Embryonic facial prominence (tissue), 1 donor: ENCODE measurements around the gene ACOX3.
A peak's percentile ranks its signal among the peaks of the same experiment; 100 is the strongest.
"Not testable (repeated sequence)": the region's sequence is repeated elsewhere in the genome, so short reads cannot be mapped to it uniquely, and the experiment has no call there.

Experiments used
- DNase-seq: peaks from one replicate; pipeline ENCODE4 v3.0.0-alpha.2; 2016; ENCODE audit errors: extremely low spot score

Gene ACOX3

DNA sequence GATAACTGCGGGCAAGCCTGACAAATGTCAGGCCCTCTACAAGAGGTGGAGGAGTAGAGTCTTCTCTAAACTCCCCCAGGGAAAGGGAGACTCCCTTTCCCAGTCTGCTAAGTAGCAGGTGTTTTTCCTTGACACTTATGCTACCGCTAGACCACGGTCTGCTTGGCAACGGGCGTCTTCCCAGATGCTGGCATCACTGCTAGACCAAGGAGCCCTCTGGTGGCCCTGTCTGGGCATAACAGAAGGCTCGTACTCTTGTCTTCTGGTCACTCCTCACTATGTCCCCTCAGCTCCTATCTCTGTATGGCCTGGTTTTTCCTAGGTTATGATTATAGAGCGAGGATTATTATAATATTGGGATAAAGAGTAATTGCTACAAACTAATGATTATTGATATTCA lies 33.6 kb downstream of the ACOX3 start:
- DNase-seq, result not testable (repeated sequence)

DNA sequence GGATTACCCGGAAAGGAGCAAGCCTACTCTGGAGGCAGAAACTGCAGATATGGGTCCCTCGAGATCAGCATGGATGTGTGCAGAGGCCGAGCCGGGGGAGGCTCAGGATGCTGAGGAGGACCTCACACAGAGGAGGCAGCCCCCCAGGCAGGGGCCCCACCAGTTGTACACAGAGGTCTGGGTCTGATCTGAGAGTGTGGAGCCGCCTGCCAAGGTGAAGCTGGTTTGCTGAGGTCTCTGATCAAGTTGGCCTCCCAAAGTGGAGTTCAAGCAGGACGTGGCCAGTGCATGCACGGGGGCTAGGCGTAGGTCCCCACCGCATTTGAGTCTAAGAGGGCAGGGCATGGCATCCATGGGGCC lies 35.0 kb downstream of the ACOX3 start:
- no peak for DNase-seq

DNA sequence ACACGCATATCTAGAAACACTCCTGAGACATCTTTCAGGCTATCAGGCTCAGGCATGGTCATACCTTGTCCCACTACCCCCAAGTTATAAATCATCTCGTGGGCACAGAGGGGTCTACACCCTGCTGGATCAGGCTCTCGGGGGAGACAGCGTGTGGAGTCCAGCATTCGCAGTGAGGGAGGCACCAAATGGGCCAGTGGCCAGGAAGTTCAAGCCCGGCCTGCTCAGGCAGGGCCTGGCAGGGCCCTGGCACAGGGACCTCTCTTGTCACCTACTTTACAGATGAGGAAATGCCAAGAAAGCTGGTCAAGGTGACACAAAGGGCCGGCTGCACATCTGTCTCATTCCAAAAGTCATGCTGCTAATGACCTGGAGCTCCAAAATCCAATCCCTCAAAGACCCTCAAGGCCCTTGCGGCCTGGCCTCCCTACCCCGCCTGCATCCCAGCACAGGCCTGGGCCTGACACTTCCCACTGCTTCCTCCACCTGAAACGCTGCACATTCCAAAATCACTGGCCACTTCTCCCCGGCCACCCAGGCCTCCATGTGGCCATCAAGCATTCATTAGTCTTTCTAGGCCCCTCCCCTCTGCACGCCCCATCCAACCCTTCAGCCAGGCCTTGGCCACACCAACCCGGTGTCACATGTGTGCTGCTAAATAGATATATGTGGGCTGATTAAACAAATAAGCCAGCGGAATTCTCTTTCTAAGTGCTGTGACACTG lies 35.6 kb downstream of the ACOX3 start:
- DNase-seq, result no peak

DNA sequence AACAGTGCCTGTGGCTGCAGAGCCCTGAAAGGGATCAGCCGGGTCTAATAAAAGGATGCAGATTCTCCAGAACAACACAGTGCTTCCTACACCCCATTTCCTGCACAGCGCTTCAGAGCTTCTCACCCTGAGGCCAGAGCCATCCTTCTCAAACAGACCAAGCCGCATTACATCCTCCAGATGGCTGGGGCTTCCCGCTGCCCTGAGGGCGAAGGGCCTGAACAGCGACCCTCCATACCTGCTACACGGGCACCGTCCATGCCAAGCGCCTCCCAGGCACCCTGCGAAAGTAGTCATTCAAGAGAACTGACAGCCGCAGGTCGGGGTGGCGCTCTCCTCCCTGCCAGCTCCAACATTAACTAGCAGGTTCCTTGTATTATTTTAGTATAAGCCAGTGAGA lies 36.5 kb downstream of the ACOX3 start:
- no peak for DNase-seq

DNA sequence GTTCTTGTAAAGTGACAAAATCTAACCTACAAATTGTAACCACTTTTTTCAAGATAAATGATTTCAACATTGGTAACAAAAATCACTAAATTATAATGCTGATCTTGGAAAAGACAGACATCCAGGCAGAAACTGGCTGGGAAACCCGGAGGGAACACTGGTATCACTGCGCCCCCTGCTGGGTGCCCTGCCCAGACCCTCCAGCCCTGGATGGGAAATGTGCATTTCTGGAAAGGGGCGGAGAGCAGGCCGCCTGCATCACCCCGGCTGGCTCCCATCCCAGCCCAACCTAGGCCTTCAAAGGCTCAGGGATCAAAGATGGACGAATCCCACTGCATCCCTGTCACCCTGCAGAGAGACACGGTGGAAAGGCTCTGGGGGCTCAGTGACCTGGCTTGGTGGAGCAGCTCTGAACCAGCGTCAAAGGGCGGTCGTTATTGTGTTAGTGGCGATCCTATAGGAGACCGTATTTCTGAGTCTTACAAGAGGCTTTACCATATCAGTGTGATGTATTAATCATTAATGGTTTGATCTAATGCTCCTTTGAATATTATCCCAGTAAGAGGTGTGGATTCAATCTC lies 37.3 kb downstream of the ACOX3 start:
- no peak for DNase-seq

DNA sequence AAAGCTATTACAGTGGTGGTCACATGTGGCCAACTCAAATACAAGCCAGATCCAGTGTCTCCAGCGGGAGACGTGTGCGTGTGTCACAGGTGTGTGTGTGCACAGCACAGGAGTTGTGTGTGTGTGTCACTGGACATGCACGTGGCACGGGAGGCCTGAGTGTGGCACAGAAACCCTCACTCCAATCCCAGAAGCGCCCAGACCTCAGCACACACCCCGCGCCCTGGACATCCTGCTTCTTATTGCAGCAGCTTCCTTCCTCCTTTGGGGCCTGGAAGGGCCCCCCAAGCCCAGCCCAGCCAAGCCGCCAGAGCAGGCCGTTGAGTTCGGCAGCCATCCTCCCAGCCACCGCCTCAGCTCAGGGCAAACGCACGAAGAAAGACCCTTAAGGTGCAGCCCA lies 37.9 kb downstream of the ACOX3 start:
- DNase-seq, result no peak

DNA sequence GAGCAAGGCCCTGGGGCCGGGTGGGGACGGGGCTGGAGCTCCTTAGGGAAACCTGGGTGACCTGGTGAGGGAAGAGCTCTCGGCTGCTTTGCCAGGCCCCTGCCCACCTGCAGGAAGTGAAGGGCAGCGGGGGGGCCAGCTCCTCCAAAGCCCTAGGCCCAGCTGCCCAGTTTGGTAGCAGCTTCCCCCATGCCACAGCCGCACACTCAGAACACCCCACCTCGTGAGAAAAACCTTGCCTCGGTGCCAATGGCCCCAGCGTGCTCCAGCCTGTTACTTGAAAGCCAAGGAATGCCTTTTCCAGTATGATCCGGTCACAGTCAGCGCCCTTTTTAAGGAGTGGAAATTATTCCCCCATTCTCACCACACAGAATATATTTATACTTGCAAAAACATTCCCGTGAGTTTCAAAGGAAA lies 38.3 kb downstream of the ACOX3 start:
- DNase-seq, result no peak

DNA sequence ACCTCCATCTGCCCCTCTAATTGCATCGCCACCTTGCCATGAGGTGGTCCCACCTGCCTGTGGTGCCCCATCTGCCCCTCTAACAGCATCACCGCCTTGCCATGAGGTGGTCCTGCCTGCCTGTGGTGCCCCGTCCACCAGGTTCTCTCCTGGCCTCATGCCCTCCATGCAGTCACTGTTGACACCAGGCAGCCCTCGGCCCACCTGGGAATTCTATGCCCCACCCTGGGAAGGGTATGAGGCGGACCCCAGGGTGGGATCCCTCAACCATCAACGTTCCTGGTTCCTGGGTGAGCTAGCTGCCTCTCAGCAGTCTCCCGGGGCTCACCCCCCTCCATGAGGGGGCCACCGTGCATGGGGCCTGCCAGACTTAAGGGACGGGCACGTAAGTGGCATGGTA lies 38.9 kb downstream of the ACOX3 start:
- no peak for DNase-seq

DNA sequence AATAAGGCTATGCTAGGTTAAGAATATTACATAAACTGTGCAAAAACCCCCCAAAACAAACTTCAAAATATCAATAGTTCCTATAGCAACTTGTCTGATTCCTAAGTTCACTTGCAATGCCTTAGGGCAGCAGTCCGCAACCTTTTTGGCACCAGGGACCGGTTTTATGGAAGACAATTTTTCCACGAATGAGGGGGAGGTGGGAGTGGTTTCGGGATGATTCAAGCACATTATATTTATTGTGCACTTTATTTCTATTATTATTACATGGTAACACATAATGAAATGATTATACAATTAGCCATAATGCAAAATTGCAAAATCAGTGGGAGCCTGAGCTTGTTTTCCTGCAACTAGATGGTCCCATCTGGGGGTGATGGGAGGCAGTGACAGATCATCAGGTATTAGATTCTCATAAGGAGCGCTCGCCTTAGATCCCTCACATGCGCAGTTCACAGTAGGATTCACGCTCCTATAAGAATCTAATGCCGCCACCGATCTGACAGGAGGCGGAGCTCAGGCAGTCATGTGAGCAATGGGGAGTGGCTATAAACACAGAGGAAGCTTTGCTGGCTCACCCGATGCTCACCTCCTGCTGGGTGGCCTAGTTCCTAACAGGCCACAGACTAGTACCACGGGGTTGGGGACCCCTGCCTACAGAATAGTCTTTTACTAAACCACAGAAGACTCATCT lies 39.7 kb downstream of the ACOX3 start:
- DNase-seq, result no peak

DNA sequence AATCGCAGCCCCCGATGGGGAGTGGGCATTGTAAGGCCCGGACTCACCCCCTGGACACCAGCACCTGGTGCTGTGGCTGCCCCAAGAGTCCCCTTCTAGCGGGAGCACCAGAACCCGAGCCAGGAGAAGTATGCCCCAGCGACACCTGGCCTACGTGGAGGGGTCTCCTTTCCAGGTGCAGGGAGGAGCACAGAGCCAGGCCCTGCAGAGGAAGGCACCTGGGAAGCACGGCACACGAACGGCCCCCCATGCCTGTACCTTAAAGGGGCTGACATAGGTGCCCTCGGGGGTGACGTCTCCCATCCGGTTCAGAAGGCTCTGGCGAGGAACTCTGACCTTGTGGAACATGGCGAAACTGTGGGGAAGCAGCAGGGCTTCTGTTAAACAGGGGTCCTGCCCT lies 41.2 kb downstream of the ACOX3 start:
- DNase-seq, result no peak

DNA sequence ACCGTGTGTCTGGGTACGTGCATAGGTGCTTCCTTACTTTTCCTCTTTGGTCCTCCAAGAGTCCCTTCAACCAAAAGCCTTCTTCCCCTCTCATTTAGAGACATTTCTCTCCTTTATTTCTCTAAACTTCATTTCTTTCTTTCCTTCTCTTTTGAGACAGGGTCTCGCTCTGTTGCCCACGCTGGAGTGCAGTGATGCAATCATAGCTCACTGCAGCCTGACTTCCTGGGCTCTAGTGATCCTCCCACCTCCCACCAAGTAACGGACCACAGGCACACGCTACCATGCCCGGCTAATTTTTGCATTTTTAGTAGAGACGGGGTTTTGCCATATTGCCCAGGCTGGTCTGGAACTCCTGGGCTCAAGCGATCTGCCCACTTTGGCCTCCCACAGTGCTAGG lies 42.2 kb downstream of the ACOX3 start:
- no peak for DNase-seq

DNA sequence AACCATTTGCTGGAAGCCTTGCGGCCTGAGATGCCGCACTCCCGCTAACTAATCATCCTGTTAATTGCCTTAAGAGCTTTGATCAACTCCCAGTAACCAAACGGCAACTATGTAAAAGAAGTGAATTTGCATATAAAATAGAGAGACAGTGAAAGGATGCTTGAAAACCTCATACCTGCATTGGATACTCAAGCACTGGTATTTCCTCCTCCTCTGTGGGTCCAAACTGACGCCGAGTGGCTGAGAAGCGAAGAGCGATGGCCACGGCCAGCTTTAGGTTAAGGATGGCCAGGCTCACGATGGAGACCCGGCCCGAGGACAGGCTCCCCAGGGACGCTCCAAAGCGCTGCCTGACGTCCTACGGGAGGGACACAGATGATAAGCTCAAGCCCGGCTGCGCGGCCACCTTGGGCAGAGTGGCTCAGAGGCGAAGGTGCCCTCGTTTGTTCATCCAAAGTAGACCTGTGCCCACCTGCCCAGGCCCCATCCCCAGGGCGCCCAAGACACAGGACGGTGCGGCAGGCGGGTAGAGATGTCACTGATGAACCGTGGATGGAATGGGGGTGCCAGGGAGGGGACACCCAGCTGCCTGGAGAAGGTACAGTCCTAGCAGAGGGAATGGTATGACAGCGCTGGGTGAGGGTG lies 43.6 kb downstream of the ACOX3 start:
- DNase-seq, result no peak

DNA sequence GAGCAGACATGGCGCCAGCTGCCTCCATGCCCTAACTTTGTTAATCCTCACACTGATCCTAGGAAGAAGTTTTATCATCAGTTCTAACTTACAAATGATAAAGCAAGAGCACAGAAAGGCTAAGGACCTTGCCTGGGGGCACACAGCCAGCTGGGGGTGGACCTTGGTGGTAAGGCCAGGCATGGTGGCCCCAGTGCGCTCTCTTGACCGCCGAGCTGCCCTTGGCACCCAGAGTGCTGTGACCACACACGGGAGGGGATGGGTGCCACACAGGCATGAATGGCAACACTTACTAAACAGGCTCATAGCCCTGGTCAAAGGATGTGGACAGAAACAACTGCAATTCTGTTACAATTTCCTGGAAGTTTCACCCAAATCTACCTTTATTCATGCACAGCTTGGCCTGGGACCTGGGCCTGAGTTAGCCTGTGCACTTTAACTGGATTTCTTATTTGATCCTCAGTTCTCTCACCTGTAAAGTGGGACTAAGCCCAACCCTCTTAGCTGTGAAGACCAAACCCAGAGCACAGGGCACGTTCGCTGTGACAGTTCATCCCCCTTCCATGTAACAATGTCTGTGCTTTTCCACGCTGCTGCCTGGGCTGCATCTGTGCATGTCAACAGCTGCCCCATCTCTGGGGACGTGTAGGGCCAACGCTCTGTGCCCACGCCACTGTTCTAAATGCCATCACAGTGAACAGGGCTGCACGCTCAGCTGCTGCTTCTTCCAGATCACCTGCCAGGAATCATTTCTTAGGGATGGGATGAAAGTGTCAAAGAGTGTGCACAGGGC lies 44.8 kb downstream of the ACOX3 start:
- DNase-seq, result no peak

DNA sequence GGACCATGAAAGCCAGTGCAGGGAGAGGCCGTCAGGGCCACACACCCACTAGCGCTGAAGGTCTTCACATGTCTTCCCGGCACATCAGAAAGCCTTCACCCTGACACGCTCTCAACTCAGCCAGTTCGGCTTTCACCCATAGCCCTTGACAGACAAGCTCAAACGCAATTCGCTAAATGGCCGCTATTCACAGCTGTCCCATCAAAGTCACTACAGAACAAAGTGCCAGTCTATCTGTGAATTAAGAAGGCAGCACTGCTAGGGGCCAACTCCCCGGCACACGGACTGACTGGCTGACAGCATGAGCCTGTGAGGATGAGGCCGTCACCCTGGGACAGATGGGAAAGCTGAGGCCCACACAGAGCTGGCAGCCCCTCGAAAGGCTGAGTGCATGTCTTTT lies 45.7 kb downstream of the ACOX3 start:
- DNase-seq, result no peak

DNA sequence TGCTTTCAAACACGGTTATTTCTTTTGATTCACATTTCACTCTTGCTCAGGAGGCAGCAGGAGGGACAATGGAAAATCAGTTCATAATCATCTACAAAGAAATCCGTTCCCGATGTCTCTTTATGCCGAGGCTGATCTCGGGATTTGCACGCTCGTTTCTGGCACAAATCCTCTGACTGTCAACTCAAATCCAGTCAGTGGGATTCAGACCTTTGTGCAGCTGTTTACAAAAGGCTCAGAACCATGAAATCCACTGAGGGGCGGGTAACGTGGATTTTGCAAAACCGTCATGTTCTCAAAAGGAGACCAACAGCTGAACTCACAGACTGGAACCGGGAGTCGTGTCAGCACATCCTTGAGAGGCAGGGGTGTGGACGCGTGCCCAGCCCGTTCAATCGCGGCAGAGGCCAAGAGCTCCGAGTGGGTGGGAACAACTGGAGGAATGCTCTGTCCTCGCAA lies 46.4 kb downstream of the ACOX3 start:
- DNase-seq, result peak; percentile 24

DNA sequence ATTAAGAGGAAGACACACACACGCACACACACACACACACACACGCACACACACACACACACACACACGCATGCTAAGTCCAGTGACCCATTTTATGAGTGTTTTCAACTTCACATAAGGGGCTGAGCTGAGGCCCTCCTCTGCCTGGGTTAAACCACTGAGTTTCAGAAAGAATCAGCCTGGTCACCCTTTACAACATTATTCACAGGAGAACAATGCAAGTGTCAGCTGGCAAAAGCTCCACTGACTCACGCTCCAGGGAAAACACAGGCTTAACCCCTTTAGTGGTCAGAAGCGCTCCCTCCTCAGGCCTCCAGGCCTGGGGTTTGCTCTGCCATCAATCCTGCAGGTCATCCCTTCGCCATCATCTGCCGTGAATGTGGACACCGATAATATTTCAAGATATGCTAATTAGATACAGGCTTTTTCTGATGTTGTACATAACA lies 46.9 kb downstream of the ACOX3 start:
- DNase-seq, result no peak

DNA sequence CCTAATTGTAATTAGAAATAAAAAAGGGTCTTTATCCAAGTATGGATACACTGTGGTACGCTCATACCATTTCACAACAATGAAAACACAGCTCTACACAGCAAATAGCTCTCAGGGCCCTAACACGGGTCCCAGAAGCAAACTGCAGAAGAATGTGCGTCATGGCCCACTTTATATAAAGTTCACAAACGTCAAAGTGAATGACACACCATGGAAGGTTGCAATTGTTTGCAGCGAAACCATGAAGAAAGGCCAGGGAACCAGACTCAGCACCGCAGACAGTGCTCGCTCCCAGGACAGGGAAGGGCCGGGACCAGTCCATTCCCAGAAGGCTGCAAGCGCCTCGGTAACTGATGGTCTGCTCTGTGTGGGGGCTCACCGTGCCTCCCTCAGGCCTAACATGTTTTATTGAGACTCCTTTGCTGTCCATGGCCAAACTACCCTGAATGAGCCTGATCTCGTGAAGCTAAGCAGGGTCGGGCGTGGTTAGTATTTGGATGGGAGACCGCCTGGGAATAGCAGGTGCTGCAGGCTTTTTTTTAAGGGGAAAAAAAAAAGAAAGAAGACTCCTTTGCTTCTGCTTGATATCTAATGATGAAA lies 47.8 kb downstream of the ACOX3 start:
- DNase-seq, result no peak

DNA sequence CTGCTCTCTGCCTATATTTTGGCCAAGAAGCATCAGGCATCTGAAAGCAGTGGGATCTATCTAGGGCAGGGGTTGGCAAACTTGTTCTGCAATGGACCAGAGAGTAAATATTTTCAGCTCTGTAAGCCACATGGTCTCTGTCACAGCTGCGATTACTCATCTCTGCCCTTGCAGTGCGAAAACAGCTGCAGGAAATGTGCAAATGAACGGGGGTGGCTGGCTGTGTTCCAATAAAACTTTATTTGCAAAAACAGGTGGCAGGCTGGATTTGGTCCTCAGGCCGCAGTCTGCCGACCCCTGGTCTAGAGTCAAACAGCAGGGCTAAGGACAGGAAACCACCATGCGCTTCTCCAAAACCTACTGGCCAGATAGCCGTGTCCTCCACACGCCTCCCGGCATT lies 48.6 kb downstream of the ACOX3 start:
- DNase-seq, result no peak

DNA sequence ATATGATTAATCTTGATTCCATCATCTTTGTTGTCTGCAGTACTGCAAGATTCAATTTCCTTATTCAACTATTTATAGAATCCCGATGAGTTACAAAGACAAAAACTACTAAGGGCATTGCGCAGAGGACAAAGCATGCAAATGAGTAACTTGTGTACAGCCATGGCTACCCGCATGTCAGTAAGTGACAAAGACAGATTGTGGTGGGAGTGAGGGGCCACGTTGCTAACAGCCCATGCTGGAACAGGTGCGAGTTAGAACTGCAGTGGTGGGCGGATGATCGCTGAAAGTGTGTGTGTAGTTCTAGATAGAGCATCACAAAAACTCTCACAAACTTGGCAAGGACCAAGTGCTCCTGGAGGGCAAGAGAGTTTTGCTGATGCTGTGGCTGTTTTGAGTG lies 49.5 kb downstream of the ACOX3 start:
- DNase-seq, result no peak

DNA sequence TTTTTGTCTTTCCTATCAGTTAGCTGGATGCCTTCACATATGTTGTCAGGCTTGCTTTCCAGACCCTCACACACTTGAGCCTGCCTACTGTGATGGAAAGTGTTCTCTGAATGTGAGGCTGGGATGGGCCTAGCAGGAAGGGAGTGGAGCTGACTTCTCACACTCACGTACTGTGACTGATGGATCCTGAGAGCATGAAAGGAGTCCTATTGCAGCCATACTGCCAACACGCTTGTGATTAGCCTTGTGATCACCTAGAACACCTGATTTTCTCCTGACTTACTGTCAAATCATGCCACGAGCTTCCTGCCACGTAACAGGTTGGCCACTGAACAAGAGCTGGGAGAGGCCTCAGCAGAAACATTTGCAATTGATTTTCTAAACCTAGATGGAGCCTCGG lies 49.9 kb downstream of the ACOX3 start:
- DNase-seq, result no peak

DNA sequence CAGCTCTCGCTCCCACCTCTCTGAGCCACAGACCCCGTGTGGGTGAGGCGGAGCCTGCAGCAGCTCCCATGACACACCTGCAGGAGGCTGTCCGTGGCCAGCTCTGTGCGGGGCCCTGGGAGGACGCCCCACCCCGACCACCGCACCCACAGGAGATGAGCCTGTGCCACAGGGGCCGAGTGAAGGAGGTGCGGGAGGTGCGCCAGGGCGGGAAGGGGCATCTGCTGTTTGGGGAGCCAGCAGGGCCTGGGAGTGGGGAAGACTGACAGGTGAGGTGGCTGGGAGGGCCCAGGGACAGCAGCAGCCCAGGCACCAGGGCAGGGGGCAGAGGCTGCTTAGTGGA lies 52.0 kb downstream of the ACOX3 start:
- no peak for DNase-seq
